H9 (cell line): ENCODE results near the gene ZRANB3. TPM values are rescaled to one million over a fixed set of nuclear protein-coding genes. Genes with fewer than 3 reads are reported as not detected.

Experiments
- DNase-seq: peaks from one replicate; pipeline ENCODE4 v3.0.0-alpha.2; 2017
- H2AFZ ChIP-seq: one replicate; pipeline ENCODE4 v1.6.1; 2013; ENCODE audit warnings: mild to moderate bottlenecking, low read length, control low read depth, moderate library complexity
- H2AK5ac ChIP-seq: 2 replicates; pipeline ENCODE4 v1.6.1; 2013; ENCODE audit warnings: low read length, control low read depth, mixed read lengths; ENCODE audit not compliant: insufficient read length
- H2BK120ac ChIP-seq: one replicate; pipeline ENCODE4 v1.6.1; 2013; ENCODE audit warnings: low read depth, mild to moderate bottlenecking, low read length, control low read depth, inconsistent platforms; ENCODE audit not compliant: poor library complexity, severe bottlenecking
- H2BK12ac ChIP-seq: 2 replicates; pipeline ENCODE4 v1.6.1; 2013; ENCODE audit warnings: low read length, control low read depth, mixed read lengths, low read depth; ENCODE audit not compliant: insufficient read length
- H2BK15ac ChIP-seq: 2 replicates; pipeline ENCODE4 v1.6.1; 2013; ENCODE audit warnings: low read depth, low read length, control low read depth
- H2BK20ac ChIP-seq: one replicate; pipeline ENCODE4 v1.6.1; 2013; ENCODE audit warnings: low read depth, mild to moderate bottlenecking, low read length, control low read depth, inconsistent platforms; ENCODE audit not compliant: poor library complexity, severe bottlenecking
- H2BK5ac ChIP-seq: 2 replicates; pipeline ENCODE4 v1.6.1; 2013; ENCODE audit warnings: low read length, control low read depth, mixed read lengths; ENCODE audit not compliant: insufficient read length
- H3K14ac ChIP-seq: 2 replicates; pipeline ENCODE4 v1.6.1; 2013; ENCODE audit warnings: low read length, control low read depth; ENCODE audit not compliant: insufficient read depth
- H3K18ac ChIP-seq: 2 replicates; pipeline ENCODE4 v1.6.1; 2013; ENCODE audit warnings: low read depth, mild to moderate bottlenecking, mixed read lengths, low read length, control low read depth; ENCODE audit not compliant: insufficient read length
- H3K23ac ChIP-seq: 2 replicates; pipeline ENCODE4 v1.6.1; 2013; ENCODE audit warnings: low read length, control low read depth, mixed read lengths, low read depth; ENCODE audit not compliant: insufficient read length
- H3K23me2 ChIP-seq: 2 replicates; pipeline ENCODE4 v1.6.1; 2013; ENCODE audit warnings: low read depth, mild to moderate bottlenecking, mixed read lengths, low read length, control low read depth; ENCODE audit not compliant: insufficient read length, poor library complexity, severe bottlenecking
- H3K27ac ChIP-seq: 2 replicates; pipeline ENCODE4 v1.5.1; 2013; ENCODE audit warnings: low read length, control low read depth, mixed read lengths, low read depth; ENCODE audit not compliant: insufficient read length
- H3K27me3 ChIP-seq: 2 replicates; pipeline ENCODE4 v1.6.1; 2013; ENCODE audit warnings: low read length, control low read depth, inconsistent platforms; ENCODE audit not compliant: insufficient read depth
- H3K4ac ChIP-seq: 2 replicates; pipeline ENCODE4 v1.6.1; 2013; ENCODE audit warnings: low read depth, mild to moderate bottlenecking, control low read depth, inconsistent platforms, low read length, moderate library complexity
- H3K4me1 ChIP-seq: 2 replicates; pipeline ENCODE4 v1.6.1; 2013; ENCODE audit warnings: low read length, control low read depth, inconsistent platforms; ENCODE audit not compliant: insufficient read depth
- H3K4me2 ChIP-seq: 2 replicates; pipeline ENCODE4 v1.6.1; 2013; ENCODE audit warnings: low read length, control low read depth, mixed read lengths; ENCODE audit not compliant: insufficient read length, insufficient read depth
- H3K56ac ChIP-seq: 2 replicates; pipeline ENCODE4 v1.6.1; 2013; ENCODE audit warnings: low read depth, mild to moderate bottlenecking, mixed read lengths, low read length, control low read depth; ENCODE audit not compliant: insufficient read length
- H3K79me1 ChIP-seq: 2 replicates; pipeline ENCODE4 v1.6.1; 2013; ENCODE audit warnings: low read depth, mild to moderate bottlenecking, moderate library complexity, low read length, control low read depth, inconsistent platforms; ENCODE audit not compliant: insufficient read depth, poor library complexity, severe bottlenecking
- H3K79me2 ChIP-seq: 2 replicates; pipeline ENCODE4 v1.6.1; 2013; ENCODE audit warnings: low read length, control low read depth, inconsistent platforms; ENCODE audit not compliant: insufficient read depth
- H3K9ac ChIP-seq: 2 replicates; pipeline ENCODE4 v1.6.1; 2013; ENCODE audit warnings: low read length, control low read depth, mixed read lengths; ENCODE audit not compliant: insufficient read length; ENCODE audit errors: extremely low read depth
- H3K9me3 ChIP-seq: one replicate; pipeline ENCODE4 v1.6.1; 2013; ENCODE audit warnings: low read depth, low read length, inconsistent platforms; ENCODE audit not compliant: control insufficient read depth
- H3T11ph ChIP-seq: one replicate; pipeline ENCODE4 v1.6.1; 2013; ENCODE audit warnings: mild to moderate bottlenecking, low read length, control low read depth, inconsistent platforms
- H4K20me1 ChIP-seq: one replicate; pipeline ENCODE4 v1.6.1; 2013; ENCODE audit not compliant: control insufficient read depth, insufficient read length, insufficient read depth
- H4K5ac ChIP-seq: 2 replicates; pipeline ENCODE4 v1.6.1; 2013; ENCODE audit warnings: low read depth, mild to moderate bottlenecking, mixed read lengths, low read length, control low read depth; ENCODE audit not compliant: insufficient read length
- H4K8ac ChIP-seq: replicated peaks from 2 replicates; pipeline ENCODE4 v1.6.1; 2013; ENCODE audit warnings: low read length, control low read depth, mixed read lengths, low read depth; ENCODE audit not compliant: insufficient read length
- H4K91ac ChIP-seq: 2 replicates; pipeline ENCODE4 v1.6.1; 2013; ENCODE audit warnings: low read depth, mild to moderate bottlenecking, moderate library complexity, mixed read lengths, low read length, control low read depth; ENCODE audit not compliant: insufficient read length
- H3K27ac Mint-ChIP-seq, 3 experiments: 2 replicates in 2 of 3; 3 replicates in 1 of 3; pipeline ENCODE4 v1.8.0; 2020 to 2021; ENCODE audit warnings: mixed read lengths in 3 of 3, mild to moderate bottlenecking in 1 of 3, moderate library complexity in 1 of 3
- H3K27me3 Mint-ChIP-seq: 2 replicates; pipeline ENCODE4 v1.8.0; 2021; ENCODE audit warnings: low read depth, mild to moderate bottlenecking, moderate library complexity, mixed read lengths
- H3K36me3 Mint-ChIP-seq, 3 experiments: 2 replicates in 2 of 3; 3 replicates in 1 of 3; pipeline ENCODE4 v1.8.0; 2020 to 2021; ENCODE audit warnings: low read depth in 3 of 3, mixed read lengths in 3 of 3; ENCODE audit not compliant: insufficient read depth in 1 of 3
- H3K4me1 Mint-ChIP-seq, 2 experiments: 2 replicates each; pipeline ENCODE4 v1.8.0; 2020; ENCODE audit warnings: mixed read lengths in 2 of 2
- H3K4me3 Mint-ChIP-seq, 2 experiments: 2 replicates in 1 of 2; 3 replicates in 1 of 2; pipeline ENCODE4 v1.8.0; 2020 to 2021; ENCODE audit warnings: mild to moderate bottlenecking in 2 of 2, mixed read lengths in 2 of 2, moderate library complexity in 1 of 2
- H3K9me3 Mint-ChIP-seq, 2 experiments: 2 replicates in 1 of 2; 3 replicates in 1 of 2; pipeline ENCODE4 v1.8.0; 2020; ENCODE audit warnings: mild to moderate bottlenecking in 2 of 2, mixed read lengths in 2 of 2, moderate library complexity in 1 of 2
- CTCF ChIP-seq: fragments of 200-600 bp; sonication (generic); conservative IDR thresholded peaks from 3 replicates; pipeline ENCODE4 v1.8.0; 2021; ENCODE audit warnings: antibody characterized with exemption, mild to moderate bottlenecking
- WGBS: extraction: QIAGEN DNeasy Blood & Tissue Kit; methylation state at CpG from one replicate; pipeline ENCODE4 v1.1.7; 2013; ENCODE audit warnings: missing lambda C conversion rate, low lambda C conversion rate, mixed read lengths; ENCODE audit not compliant: insufficient read length; ENCODE audit errors: extremely low coverage; 5-methylcytosine and 5-hydroxymethylcytosine counted together
- total RNA-seq: library from RNA; stranded (reverse); gene quantifications from 2 replicates; pipeline ENCODE4 v1.2.1, GENCODE V29; 2021

The ZRANB3 gene
- total RNA-seq, 1 experiment from 2014 or later, result 16.7 TPM

- no CpG with 5 or more reads among the region's 1 CpG for WGBS
- no peak for TF ChIP-seq CTCF
- no peak overlapping the region for H2AFZ ChIP-seq
- no peak overlapping the region for H2BK12ac ChIP-seq
- peaks cover 9 to 16% of the 10 kb centered on the region in 2 experiments for H3K4me1 Mint-ChIP-seq
- H2BK120ac ChIP-seq, result no peak overlapping the region
- peaks cover 3 to 4% of the 10 kb centered on the region in 2 experiments; a peak in 3 of 5 replicates for H3K9me3 Mint-ChIP-seq
- no peak overlapping the region for H4K91ac ChIP-seq
- no peak overlapping the region for H3T11ph ChIP-seq
- H3K23me2 ChIP-seq, result no peaks in the 10 kb centered on the region
- H2BK5ac ChIP-seq, result no peak overlapping the region
- H3K27ac Mint-ChIP-seq, result no peak overlapping the region
- H3K4me2 ChIP-seq, result no peak overlapping the region
- H3K79me2 ChIP-seq, result no peaks in the 10 kb centered on the region
- H2BK15ac ChIP-seq, result no peak overlapping the region
- no peaks in the 10 kb centered on the region for H3K27me3 Mint-ChIP-seq
- DNase-seq, result no peak
- no peaks in the 10 kb centered on the region for H4K20me1 ChIP-seq
- no peak overlapping the region for H3K4ac ChIP-seq
- H3K18ac ChIP-seq, result no peak overlapping the region
- H3K23ac ChIP-seq, result no peak overlapping the region
- H3K4me1 ChIP-seq, result 0 out of 2 replicates have a peak, but pooled peaks cover 2% of the 10 kb centered on the region
- no peak overlapping the region for H4K5ac ChIP-seq
- H3K79me1 ChIP-seq, result no peaks in the 10 kb centered on the region
- H3K56ac ChIP-seq, result no peak overlapping the region
- no peaks in the 10 kb centered on the region for H3K36me3 Mint-ChIP-seq
- no peak overlapping the region for H2BK20ac ChIP-seq
- no peak overlapping the region for H3K14ac ChIP-seq
- H2AK5ac ChIP-seq, result no peak overlapping the region
- H3K27ac ChIP-seq, result no peak overlapping the region
- no peak overlapping the region for H3K9ac ChIP-seq
- no peak overlapping the region for H4K8ac ChIP-seq
- no peaks in the 10 kb centered on the region for H3K9me3 ChIP-seq
- H3K4me3 Mint-ChIP-seq, result no peak overlapping the region; a peak in 1 of 5 replicates
- no peaks in the 10 kb centered on the region for H3K27me3 ChIP-seq
Measured at GRCh38 chr2:135183822-135184221, 347.2 kb downstream of the ZRANB3 start.
